OCI-LY7 (cell line): ENCODE measurements around the gene ABCA8.

ENCODE experiments used
- EZH2phosphoT487 ChIP-seq: fragments of 200-600 bp; sonication (generic); IDR thresholded peaks from 2 replicates; pipeline ENCODE4 v1.6.1; 2018; ENCODE audit warnings: low read depth, borderline replicate concordance, mild to moderate bottlenecking, mixed run types, antibody characterized with exemption, low read length, moderate library complexity, mixed read lengths
- TF ChIP-seq, protein P1 (sequence below): fragments of 200-600 bp; sonication (generic); conservative IDR thresholded peaks from 2 replicates; pipeline ENCODE4 v1.5.1; 2014; ENCODE audit warnings: mild to moderate bottlenecking, antibody characterized with exemption, low read length, moderate library complexity, mixed read lengths

DNA sequence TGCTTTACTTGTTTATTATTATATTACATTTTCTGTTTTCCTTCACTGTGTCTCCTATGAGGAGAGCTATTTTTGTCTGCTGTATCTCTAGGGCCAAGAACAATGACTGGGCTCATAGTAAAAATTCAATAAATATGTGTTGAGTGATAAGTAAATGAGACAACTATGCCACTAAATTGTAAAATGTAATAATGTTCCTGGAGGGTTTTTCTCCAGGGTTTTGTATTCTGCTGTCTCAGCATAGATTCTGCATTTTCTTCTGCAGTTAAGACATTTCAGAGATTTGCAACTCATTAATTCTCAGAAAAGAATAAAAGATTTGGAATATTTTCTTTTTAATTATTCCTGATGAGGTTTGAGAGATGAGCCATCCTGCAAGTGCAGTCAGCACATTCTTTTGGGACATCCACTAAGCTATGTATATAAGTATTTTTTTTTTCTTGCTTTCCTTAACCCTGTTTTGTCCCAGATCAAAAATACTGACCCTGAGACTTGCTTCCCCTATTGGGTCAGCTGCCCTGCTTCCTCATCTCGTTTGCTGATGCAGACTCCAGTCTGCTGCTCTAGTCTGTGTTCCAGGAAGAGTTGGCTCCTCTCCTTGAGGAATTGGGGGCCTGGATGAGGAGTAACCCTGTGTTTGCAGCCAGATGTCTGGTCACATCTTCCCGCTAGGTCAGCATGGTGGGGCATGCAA is 122.9 kb downstream of the ABCA8 start:
- TF ChIP-seq, protein P1, sequence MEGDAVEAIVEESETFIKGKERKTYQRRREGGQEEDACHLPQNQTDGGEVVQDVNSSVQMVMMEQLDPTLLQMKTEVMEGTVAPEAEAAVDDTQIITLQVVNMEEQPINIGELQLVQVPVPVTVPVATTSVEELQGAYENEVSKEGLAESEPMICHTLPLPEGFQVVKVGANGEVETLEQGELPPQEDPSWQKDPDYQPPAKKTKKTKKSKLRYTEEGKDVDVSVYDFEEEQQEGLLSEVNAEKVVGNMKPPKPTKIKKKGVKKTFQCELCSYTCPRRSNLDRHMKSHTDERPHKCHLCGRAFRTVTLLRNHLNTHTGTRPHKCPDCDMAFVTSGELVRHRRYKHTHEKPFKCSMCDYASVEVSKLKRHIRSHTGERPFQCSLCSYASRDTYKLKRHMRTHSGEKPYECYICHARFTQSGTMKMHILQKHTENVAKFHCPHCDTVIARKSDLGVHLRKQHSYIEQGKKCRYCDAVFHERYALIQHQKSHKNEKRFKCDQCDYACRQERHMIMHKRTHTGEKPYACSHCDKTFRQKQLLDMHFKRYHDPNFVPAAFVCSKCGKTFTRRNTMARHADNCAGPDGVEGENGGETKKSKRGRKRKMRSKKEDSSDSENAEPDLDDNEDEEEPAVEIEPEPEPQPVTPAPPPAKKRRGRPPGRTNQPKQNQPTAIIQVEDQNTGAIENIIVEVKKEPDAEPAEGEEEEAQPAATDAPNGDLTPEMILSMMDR = no peak
- no peak for TF ChIP-seq EZH2phosphoT487
